NCI-H1092 (cell line): Measurements from ENCODE around the gene ITGB5.

ENCODE experiments used
- DNase-seq: peaks from one replicate; lab custom pipeline; 2025; lab: John Stamatoyannopoulos, UW

Gene ITGB5, protein sequence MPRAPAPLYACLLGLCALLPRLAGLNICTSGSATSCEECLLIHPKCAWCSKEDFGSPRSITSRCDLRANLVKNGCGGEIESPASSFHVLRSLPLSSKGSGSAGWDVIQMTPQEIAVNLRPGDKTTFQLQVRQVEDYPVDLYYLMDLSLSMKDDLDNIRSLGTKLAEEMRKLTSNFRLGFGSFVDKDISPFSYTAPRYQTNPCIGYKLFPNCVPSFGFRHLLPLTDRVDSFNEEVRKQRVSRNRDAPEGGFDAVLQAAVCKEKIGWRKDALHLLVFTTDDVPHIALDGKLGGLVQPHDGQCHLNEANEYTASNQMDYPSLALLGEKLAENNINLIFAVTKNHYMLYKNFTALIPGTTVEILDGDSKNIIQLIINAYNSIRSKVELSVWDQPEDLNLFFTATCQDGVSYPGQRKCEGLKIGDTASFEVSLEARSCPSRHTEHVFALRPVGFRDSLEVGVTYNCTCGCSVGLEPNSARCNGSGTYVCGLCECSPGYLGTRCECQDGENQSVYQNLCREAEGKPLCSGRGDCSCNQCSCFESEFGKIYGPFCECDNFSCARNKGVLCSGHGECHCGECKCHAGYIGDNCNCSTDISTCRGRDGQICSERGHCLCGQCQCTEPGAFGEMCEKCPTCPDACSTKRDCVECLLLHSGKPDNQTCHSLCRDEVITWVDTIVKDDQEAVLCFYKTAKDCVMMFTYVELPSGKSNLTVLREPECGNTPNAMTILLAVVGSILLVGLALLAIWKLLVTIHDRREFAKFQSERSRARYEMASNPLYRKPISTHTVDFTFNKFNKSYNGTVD

GRCh38 chr3:124887177-124887931, at the start of gene ITGB5:
ITGB5 (minus strand) TSS chr3:124887365; CDS start chr3:124887000, 365 bp downstream.
- DNase-seq, result no peak

DNA sequence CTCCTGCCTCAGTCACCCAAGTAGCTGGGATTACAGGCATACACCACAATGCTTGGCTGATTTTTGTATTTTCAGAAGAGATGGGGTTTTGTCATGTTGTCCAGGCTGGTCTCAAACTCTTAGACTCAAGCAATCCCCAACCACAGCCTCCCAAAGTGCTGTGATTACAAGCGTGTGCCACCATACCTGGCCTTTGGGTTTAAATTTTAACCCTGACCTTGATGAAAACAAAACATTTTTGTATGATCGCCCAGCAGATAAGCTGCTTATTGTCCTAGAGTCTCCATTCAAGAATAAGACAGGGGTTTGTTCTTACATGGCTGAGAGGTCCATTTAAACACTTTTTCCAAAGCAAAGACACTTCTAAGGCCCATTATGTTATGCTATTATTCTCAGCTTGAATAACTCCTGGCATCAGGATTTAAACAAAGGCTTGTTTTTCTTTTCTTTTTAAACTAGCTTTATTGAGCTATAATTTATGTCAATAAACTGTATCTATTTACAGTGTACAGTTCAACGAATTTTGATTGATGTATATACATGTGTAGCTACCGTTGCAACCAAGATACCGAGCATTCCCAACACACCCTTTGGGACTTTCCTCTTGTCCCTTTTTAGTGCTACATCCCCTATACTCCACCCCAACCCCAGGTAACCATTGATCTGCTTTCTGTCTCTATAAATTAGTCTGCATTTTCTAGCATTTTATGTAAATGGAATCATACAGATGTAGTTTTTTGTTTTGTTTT, 48.8 kb upstream of the ITGB5 start:
- DNase-seq, result no peak

DNA sequence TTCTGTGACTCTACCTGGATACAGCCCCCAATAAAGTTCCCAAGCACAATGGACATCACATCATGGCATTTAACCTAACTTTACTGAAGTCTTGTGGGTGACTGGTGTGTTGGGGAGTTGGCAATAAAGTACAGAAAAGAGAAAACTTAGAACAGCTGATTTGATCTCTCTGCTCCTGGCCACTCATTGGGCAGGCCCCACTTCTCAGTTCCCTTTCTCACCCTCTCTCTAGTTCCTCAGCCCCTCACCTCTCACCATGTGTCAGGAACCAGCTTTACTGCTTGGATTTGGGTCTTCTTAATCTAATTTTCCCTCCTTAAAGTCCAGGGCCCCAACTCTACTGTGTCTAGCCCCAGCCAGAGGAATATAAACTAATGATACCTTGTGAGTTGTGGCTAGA, 48.1 kb upstream of the ITGB5 start:
- DNase-seq, result no peak

DNA sequence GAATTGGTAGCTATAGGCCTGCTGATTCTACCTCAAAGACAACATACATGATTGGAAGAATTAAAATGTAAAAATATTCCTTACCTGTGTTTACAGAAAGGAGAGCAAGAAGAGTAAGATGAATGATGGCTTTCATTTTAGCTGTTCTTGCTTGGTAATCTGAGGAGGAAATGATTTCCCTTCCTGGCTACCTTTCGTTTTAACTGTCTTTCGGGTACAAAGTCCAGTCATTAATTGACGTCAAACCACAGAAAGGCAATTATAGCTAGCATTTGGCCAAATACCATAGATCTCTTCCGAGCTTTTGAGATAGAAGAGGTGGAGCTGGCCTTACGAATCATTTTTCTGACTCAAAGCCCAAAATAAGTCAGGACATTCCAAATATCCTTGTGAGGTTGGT, 47.4 kb upstream of the ITGB5 start, which contains the start of gene MUC13:
TSS of gene MUC13 (minus strand) at position 175 of the 400 bp plus-strand sequence. CDS start at position 136, 39 bp downstream.
- no peak for DNase-seq

GRCh38 chr3:124928333-124929202, 41.4 kb upstream of the ITGB5 start:
- peak; percentile 30 for DNase-seq

DNA sequence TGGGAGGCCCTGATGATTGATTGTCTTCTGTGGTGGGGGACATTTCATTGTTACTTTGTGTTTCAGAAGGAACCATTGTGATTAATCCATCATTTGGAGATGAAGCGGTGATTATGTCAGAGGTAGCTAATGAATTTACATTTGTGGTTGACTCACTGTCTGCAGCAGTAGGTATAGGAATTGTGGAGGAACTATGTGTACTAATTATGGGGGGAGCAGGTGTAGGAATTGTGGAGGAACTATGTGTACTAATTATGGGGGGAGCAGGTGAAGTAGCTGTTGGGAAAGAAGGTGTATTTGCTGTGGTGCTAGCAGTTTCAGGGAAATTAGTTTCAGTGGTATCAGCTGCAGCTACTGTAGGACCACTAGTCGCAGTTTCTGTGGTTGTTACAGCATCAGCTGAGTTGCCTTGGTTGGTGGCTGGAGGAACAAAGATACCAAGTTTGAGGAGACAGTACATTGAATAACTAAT, 40.4 kb upstream of the ITGB5 start:
- DNase-seq, result no peak

GRCh38 chr3:124926426-124927101, 39.4 kb upstream of the ITGB5 start:
- no peak for DNase-seq

GRCh38 chr3:124924741-124925140, 37.6 kb upstream of the ITGB5 start:
- DNase-seq, result no peak

DNA sequence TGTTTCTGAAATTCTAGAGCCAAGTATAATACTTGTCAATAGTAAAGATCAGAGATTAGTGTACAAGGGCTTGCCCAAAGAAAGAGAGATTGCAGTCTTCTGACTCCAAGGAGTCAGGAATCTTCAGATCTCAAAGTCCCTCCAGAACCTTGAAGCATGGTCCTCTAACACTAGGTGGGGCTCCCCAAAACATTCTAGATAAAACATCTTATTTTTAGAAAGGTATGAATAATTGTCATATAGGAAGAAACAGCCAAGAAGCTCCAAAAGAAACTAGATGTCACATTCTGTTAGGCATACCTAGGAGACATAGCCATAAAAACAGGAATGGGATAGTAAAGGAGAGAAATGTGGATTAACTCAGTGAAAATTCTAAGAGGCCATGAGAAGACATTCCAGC, 36.7 kb upstream of the ITGB5 start:
- DNase-seq, result no peak

DNA sequence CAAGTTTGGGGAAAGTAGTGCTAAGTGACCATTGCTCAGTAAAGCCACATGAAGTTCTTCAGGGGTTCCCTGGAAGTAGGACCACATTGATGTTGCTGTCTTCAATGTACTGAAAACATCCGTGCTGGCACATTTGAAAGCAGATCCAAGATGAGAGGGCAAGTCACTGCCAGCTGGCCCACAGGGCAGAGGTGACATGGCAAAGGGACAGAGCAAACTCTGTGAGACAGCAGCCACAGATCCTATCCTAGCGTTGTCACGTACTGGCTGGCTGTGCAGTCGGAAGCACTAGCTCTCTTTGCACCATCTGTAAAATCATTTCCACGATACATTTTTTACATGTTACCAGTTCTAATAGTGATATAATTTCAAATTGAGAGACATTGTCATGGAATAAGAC, 33.6 kb upstream of the ITGB5 start:
- DNase-seq, result no peak

- no peak for DNase-seq
Measured at GRCh38 chr3:124919756-124920155, 32.6 kb upstream of the ITGB5 start.

- DNase-seq, result no peak
Measured at GRCh38 chr3:124918524-124918923, 31.4 kb upstream of the ITGB5 start.

GRCh38 chr3:124916837-124917409, 29.8 kb upstream of the ITGB5 start:
- DNase-seq, result no peak

DNA sequence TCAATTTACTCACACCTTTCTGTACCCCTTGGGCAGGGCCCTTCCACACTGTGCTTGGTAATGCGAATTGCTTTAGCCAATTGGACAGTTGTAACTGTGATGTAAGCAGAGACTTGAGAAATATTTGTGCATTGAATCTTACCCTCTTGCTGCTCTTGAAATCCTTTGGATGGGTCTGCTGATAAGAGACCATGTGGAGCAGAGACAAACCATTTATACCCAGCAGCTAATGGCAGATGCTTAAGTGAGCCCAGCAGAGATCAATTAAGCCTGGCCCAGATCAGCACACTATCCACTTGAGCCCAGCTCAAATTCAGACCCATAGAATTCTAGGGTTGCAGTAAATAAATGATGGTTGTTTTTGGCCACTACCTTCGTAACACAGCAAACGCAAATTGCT, 28.1 kb upstream of the ITGB5 start:
- DNase-seq, result no peak

DNA sequence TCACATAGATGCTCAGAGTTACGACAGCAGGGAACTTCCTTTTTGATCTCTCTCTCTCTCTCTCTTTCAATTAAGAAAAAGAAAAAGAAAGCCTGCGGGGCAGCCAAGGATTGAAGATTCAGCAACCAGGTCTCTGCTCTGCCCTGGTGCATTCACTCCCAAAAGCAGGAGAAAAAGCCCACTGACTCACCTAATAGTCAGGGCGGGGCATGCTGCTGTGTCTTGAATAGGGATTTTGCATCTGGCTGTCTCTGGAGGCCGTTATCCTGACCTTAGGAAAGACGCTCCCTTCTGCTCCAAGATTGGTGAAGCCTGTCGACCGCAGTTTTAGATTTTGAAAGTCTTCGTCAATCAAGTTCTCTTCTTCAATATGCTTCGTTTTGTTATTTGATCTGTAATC, 20.8 kb upstream of the ITGB5 start:
- no peak for DNase-seq

- no peak for DNase-seq
Measured at GRCh38 chr3:124904835-124905492, 17.8 kb upstream of the ITGB5 start.

GRCh38 chr3:124903896-124904834, 17.0 kb upstream of the ITGB5 start:
- DNase-seq, result no peak
